ENCODE data around the gene DDAH1. TPM values are rescaled to one million over a fixed set of nuclear protein-coding genes. Genes with fewer than 3 reads are reported as not detected.
A peak's percentile ranks its signal among the peaks of the same experiment; 100 is the strongest.

Gene DDAH1
- total RNA-seq, 1 donor from 2014 or later = 5.4 TPM

- Mint-ChIP-seq H3K4me1 (ENCODE audit: low read depth, unreplicated experiment) (peaks cover 12% of the 10 kb centered on the region), H3K27ac (ENCODE audit: unreplicated experiment) (peak overlapping the region; percentile 5), H3K4me3 (ENCODE audit: unreplicated experiment) (no peak overlapping the region), H3K36me3 (ENCODE audit: unreplicated experiment) (no peaks in the 10 kb centered on the region), H3K27me3 (ENCODE audit: unreplicated experiment) (peaks cover 1% of the 10 kb centered on the region), H3K9me3 (ENCODE audit: unreplicated experiment) (peaks cover 2% of the 10 kb centered on the region)
- no peak for TF ChIP-seq CTCF (IDR thresholded peaks at IDR 0.05; ENCODE audit: partially characterized antibody, unreplicated experiment)
- no peak for DNase-seq
These were observed 186.1 kb downstream of the DDAH1 start for GRCh38 chr1:85278853-85279314.

GRCh38 chr1:85277802-85278201 lies 187.2 kb downstream of the DDAH1 start:
- Mint-ChIP-seq H3K27me3 (ENCODE audit: unreplicated experiment) (peaks cover 1% of the 10 kb centered on the region), H3K36me3 (ENCODE audit: unreplicated experiment) (no peaks in the 10 kb centered on the region), H3K27ac (ENCODE audit: unreplicated experiment) (no peak overlapping the region), H3K4me1 (ENCODE audit: low read depth, unreplicated experiment) (peaks cover 12% of the 10 kb centered on the region), H3K9me3 (ENCODE audit: unreplicated experiment) (peaks cover 2% of the 10 kb centered on the region), H3K4me3 (ENCODE audit: unreplicated experiment) (peak overlapping the region; percentile 32)
- no peak for TF ChIP-seq CTCF (IDR thresholded peaks at IDR 0.05; ENCODE audit: partially characterized antibody, unreplicated experiment)
- DNase-seq = no peak

- Mint-ChIP-seq H3K9me3 (ENCODE audit: unreplicated experiment) (peaks cover 2% of the 10 kb centered on the region), H3K4me1 (ENCODE audit: low read depth, unreplicated experiment) (peaks cover 12% of the 10 kb centered on the region), H3K4me3 (ENCODE audit: unreplicated experiment) (peak overlapping the region; percentile 88), H3K36me3 (ENCODE audit: unreplicated experiment) (no peaks in the 10 kb centered on the region), H3K27me3 (ENCODE audit: unreplicated experiment) (peaks cover 1% of the 10 kb centered on the region), H3K27ac (ENCODE audit: unreplicated experiment) (peak overlapping the region; percentile 80)
- DNase-seq = no peak
- TF ChIP-seq CTCF (IDR thresholded peaks at IDR 0.05; ENCODE audit: partially characterized antibody, unreplicated experiment) = no peak
These were observed 187.8 kb downstream of the DDAH1 start for GRCh38 chr1:85276978-85277639.

GRCh38 chr1:85276215-85276977 lies 188.6 kb downstream of the DDAH1 start, which contains the start of gene BCL10:
Gene BCL10, minus strand, starts transcription at chr1:85276632. Its CDS starts 280 bp downstream, at chr1:85276352.
- H3K9me3 Mint-ChIP-seq (ENCODE audit: unreplicated experiment) = peaks cover 2% of the 10 kb centered on the region
- TF ChIP-seq CTCF (IDR thresholded peaks at IDR 0.05; ENCODE audit: partially characterized antibody, unreplicated experiment) = no peak
- H3K36me3 Mint-ChIP-seq (ENCODE audit: unreplicated experiment) = no peaks in the 10 kb centered on the region
- peak within 1 kb of the TSS; percentile 86 for H3K27ac Mint-ChIP-seq (ENCODE audit: unreplicated experiment)
- peaks cover 1% of the 10 kb centered on the region for H3K27me3 Mint-ChIP-seq (ENCODE audit: unreplicated experiment)
- DNase-seq = peak; percentile 98
- peak within 1 kb of the TSS; percentile 88 for H3K4me3 Mint-ChIP-seq (ENCODE audit: unreplicated experiment)
- H3K4me1 Mint-ChIP-seq (ENCODE audit: low read depth, unreplicated experiment) = peaks cover 12% of the 10 kb centered on the region
